Fibroblast of villous mesenchyme (primary cell): ENCODE measurements around the gene TESMIN. TPM values are rescaled to one million over a fixed set of nuclear protein-coding genes. Genes with fewer than 3 reads are reported as not detected.
A peak's percentile ranks its signal among the peaks of the same experiment; 100 is the strongest.

Source experiments
- DNase-seq: peaks from one replicate; pipeline ENCODE4 v3.0.0-alpha.2; 2010; ENCODE audit warnings: low read depth
- H3K4me3 ChIP-seq: 2 replicates; pipeline ENCODE4 v1.5.1; 2011; ENCODE audit warnings: low read depth, mild to moderate bottlenecking, low read length
- CTCF ChIP-seq: IDR thresholded peaks from 2 replicates; pipeline ENCODE4 v1.5.1; 2012; ENCODE audit warnings: low read depth, mild to moderate bottlenecking, low read length; ENCODE audit not compliant: insufficient read depth
- total RNA-seq: library from RNA; depleted of rRNA; stranded (reverse); fragments of >200 nt; gene quantifications from 2 replicates; pipeline ENCODE4 v1.2.3, GENCODE V29; 2012

The TESMIN gene
- total RNA-seq, 1 donor, result 2.6 TPM

- H3K4me3 ChIP-seq, result no peak overlapping the region
- TF ChIP-seq CTCF, result no peak
- DNase-seq, result no peak
These were observed 31.4 kb upstream of the TESMIN start for GRCh38 chr11:68782711-68783110.

GRCh38 chr11:68780829-68781228 is 29.5 kb upstream of the TESMIN start:
- H3K4me3 ChIP-seq, result no peak overlapping the region
- no peak for TF ChIP-seq CTCF
- DNase-seq, result peak; percentile 12

- no peak for DNase-seq
These were observed 26.9 kb upstream of the TESMIN start for GRCh38 chr11:68778205-68778604.

DNA sequence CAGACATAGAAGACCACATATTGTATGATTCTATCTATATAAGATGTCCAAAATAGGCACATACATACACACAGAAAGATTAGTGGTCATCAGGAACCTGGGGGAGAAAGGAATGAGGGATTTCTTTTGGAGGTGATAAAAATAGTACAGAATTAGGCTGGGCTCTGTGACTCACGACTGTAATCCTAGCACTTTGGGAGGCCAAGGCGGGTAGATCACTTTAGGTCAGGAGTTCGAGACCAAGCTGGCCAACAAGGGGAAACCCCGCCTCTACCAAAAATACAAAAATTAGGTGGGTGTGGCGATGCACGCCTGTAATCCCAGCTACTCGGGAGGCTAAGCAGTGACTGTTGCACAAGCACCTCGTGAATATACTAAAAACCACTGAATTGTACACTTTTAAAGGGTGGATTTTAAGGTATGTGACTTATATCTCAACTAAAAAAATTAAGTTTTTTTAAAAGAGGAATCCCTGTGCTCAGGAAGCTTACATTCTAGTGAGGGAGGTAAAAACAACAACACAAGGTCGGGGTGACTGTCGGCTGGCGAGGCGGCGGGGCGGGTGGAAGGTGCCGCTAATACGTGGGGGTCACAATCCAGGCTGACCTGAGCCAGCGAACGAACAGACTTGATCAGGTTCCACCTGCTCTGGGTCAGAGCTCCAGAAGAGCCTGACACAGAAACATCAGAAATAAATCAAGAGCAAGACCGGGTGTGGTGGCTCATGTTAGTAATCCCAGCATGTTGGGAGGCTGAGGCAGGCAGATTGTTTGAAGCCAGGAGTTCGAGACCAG is 25.3 kb upstream of the TESMIN start:
- TF ChIP-seq CTCF, result no peak
- H3K4me3 ChIP-seq, result no peak overlapping the region
- DNase-seq, result no peak

More at GRCh38 chr11:68778205-68778604, 26.9 kb upstream of the TESMIN start:
- H3K4me3 ChIP-seq, result no peak overlapping the region
- no peak for TF ChIP-seq CTCF

DNA sequence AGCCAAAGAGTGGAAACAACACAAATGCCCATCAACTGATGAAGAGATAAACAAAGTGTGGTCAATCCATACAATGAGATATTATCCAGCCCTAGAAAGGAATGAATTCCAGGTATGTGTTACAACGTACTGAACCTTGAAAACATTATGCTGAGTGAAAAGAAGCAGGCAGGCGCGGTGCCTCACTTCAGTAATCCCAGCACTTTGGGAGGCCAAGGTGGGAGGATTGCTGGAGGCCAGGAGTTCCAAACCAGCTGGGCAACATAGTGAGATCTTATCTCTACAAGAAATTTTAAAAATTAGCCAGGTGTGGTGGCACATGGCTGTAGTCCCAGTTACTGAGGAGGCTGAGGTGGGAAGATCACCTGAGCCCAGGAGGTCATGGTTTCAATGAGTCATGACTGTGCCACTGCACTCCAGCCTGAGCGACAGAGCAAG is 24.6 kb upstream of the TESMIN start:
- no peak for TF ChIP-seq CTCF

GRCh38 chr11:68774194-68774585 is 22.9 kb upstream of the TESMIN start:
- TF ChIP-seq CTCF, result no peak
- no peak overlapping the region for H3K4me3 ChIP-seq
- DNase-seq, result no peak

More for the DNA sequence above, 24.6 kb upstream of the TESMIN start:
- no peak for DNase-seq
- no peak overlapping the region for H3K4me3 ChIP-seq
